GM19023 (cell line): ENCODE data around the gene CTNNBL1.

ENCODE experiments used
- ATAC-seq: cut with Tn5 transposase; IDR thresholded peaks from one replicate; pipeline ENCODE4 v1.9.1; 2021; ENCODE audit warnings: mild to moderate bottlenecking, moderate library complexity; ENCODE audit not compliant: unreplicated experiment

The CTNNBL1 gene

DNA sequence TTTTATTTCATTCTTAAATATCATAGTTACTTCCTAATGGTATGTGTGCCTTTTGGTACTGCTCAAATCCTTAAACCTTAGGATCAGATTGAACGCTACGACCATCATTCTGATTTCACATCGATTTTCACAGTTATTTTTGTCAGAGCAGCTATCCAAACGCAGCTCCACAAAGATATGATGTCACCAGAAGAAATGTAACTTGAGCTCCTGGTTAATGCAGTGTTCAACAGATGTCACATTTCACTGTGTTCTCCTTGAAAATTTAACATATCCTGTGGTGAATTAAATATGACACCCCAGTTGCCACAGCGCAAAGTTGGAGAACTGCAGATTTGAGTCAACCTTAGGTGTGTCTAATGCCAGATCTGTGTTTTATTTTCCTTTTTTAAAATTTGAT, 81.4 kb downstream of the CTNNBL1 start:
- ATAC-seq: no peak

DNA sequence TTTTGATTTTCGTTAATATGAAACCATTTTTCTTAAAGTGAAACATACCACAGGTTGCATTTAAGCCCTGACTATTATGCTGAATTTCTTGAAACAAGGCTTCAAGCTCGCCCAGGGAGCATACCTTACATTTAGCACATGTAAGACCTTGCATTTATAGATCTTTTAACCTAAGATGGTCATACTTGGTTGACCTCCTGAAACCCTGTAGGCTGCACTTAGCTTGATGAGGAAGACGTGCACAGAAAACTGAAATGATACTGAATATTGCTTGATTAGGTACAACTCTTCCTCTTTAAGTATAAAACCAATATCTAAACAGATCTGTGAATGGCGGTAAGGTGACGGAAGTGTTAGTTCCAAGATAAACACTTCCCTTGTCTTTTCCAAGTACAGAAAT, 82.2 kb downstream of the CTNNBL1 start:
- no peak for ATAC-seq

DNA sequence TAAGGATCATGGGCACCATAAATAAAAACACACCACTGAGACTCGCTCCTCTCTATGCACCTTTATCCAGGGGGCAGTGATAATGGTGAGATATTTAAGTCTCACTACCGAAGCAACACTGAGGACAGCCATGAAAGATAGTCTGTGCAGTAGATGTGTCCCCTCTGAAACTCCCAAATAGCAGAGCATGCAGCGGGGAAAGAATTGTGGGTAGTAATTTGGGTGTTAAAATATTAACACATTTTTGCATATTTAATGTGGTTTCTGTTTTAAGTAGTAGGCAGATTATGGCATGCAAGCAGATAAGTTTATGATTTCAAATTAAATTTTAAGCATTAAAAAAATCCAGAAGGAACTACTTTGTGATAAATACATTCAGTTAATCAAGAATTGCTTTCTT, 82.7 kb downstream of the CTNNBL1 start:
- ATAC-seq: no peak

DNA sequence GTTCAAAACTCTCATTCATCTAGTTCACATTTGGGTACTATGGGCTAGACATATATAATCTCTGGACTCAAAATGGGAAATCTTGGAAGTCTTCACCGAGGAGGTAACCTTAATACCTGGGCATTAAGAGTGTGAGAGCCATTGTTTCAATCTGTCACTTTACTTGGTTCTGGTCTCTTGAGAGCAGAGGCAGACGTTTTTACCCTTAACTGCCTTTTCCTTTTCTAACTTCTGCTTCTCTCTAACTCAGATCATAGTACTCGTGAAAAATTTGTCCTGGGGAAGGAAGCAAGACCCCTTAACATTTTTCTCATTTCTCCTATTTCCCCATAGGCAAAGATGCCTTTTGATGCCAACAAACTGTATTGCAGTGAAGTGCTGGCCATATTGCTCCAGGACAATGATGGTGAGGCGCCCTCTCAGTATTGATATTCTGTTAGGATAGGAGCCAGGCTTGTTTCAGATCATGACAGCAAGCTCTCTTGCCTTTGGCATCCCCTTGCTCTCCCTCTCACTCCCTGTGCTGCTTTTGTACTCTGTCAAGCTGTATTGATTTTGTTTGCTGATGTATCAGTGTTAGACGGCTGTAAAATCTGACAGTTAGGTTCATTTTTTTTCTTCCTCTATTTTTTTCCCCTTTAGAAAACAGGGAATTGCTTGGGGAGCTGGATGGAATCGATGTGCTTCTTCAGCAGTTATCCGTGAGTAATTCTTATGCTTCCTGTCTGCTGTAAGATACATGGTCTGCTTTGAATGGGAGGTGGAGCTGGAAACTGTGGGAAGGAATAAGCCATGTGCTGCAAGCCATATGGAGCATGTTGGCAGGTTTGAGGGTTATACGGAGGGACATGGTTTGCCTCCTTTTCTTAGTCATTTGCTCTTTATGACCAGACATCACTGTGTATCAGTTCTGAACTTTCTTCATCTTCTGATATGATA, 83.5 kb downstream of the CTNNBL1 start:
- ATAC-seq: no peak

DNA sequence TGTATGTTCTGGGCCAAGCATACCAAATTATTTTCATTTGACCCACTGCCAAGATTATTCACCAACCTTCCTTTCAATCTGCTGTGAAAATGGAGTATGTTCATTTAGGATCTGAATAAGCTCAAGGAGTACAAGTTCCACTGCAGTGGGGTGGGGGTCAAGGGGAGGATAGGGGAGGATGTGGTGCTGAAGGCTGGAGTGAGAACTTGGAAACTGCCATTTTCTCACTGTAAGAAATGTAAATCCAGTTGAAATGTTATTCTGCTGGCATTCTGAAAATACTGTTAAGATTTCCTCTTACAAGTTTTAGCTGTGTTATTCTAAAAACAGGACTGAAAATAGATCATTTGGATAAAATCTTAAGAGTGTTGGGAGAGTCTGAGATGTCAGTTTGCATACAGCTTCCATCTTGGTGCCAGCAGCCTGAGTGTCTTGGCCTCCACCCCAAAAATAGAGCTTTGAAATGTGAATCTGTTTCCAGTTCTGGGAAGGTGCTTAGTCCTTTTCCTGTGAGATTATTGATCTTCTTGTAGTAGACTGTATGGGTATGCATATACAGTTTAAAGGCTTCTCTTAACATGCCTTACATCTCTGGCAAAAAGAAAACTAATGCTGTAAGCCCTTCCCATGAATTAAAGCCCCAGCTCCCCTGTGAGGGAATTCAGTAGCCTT, 84.3 kb downstream of the CTNNBL1 start:
- no peak for ATAC-seq

DNA sequence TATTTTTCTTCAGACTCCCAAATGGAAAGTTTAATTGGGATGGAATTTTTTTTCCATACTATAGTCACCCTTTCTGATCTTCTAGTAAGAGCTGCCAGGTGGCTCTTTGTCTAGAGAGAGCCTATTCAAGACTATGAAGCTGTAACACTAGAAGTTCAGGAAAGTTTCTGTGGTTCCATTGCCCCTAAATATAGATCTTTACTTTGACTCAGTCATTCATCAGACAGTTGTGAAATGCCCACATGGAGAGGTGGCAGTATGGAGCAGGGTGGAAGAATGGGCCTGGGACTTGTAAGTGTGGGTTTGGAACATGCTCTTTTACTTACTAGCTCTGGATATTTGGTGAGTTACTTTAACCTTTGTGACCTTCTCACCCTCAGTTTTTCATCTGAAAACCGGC, 87.8 kb downstream of the CTNNBL1 start:
- ATAC-seq: no peak

DNA sequence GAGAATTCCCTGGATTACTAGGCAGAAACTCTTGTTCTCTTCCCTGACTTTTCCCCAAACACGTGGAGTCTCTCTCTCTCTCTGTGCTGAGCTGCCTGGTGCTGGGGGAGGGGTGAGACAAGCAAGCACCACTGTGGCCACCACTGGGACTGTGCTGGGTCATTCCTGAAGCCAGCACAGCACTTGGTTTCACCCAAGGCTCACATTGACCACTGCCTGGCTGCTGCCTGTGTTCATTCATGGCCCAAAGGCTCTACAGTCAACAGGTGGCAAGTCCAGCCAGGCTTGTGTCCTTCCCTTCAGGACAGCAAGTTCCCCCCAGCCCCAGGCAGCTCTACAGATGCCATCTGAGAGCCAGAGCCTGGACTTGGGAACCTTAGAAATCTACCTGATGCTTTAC, 92.2 kb downstream of the CTNNBL1 start:
- ATAC-seq: no peak

DNA sequence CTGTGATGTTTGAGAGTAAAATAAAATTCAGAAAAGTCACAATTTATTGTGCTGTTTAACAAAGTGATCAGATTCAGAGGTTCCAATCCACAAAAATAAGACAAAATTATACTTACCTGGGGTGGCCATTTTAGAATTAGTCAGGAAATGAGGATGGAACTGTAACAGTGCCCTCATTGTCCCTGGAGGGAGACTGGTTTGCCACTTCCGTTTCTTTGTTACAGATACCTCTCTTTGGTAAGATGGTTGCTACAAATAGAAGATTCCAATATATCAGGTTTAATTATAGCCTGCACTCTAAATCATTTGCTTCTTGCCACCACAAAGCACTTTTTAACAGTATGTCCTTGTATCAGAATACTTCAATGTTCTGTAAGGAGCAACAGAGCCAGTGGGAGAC, 95.6 kb downstream of the CTNNBL1 start:
- no peak for ATAC-seq

DNA sequence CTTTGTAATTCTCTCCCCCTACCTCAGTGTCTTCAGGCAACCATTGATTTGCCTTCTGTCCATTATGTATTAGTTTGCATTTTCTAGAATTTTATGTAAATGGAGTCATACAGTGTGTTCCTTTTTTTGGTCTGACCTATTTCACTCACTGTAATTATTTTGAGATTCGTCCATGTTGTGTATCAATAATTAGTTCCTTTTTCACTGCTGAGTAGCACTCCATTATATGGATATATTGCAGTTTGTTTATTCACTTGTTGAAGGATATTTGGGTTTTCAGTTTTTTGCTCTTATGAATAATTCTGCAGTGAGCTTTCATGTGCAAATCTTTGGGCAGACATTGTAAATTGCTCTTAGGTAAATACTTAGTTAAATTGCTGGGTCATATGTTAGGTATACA, 97.1 kb downstream of the CTNNBL1 start:
- ATAC-seq: no peak

DNA sequence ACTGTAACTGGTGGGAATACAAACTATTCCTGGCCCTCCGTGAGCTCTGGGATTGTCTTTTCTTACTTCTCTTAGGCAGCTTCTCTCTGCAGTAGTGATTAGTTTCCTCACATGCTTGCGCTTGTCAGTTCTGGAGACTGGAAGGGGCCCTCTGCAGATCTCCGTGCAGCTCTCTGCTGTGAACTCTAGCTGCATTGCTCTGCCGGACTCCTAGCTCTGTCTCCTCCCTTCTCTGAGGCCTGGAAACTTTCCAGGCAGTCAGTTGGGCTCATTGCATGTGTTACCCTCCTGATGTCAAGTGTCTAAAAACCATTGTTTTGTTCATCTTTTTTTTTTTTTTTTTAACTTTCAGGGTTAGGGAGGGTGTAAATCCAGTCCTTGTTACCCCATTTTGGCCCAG, 102.3 kb downstream of the CTNNBL1 start:
- ATAC-seq: no peak

DNA sequence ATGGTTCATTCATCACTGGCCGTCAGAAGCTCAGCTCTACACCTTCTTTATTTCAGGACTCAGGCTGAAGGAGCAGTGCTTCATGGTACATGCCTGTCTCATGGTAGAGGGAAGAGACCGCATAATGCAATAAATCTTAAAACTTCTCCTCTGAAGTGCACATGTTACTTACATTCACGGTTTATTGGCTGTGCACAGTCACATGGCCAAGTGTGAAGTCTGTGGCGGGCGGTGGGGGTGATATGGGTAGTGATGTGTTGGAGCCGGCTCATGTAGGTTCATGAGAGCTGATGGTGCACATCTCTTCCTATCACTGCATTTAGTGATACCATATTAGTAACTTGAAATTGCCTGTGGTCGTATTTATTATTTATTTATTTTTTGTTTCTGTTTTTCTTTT, 102.9 kb downstream of the CTNNBL1 start:
- no peak for ATAC-seq

DNA sequence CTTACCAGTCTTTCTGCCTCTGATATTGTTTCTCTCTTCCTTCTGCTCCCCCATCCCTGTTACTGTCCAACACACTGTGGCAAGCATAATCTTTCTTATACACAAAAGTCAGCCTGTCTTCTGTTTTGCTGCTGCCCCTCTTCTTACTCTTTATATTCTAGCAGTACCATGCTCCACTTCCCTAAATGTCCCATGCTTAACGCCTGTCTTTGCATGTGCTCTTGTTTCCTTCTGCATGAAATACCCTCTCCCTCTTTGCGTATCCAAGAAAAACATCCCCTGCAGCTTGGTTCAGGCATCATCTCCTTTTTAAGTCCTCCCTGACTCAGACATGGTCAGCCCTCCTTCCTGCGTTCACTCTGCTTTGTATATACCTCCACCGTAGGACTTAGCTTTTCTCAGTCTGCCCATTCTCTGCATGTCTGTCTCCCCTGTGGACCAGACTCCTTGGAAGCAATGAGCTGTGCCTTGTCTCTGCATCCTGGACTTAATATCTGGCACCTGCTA, 103.9 kb downstream of the CTNNBL1 start:
- no peak for ATAC-seq

DNA sequence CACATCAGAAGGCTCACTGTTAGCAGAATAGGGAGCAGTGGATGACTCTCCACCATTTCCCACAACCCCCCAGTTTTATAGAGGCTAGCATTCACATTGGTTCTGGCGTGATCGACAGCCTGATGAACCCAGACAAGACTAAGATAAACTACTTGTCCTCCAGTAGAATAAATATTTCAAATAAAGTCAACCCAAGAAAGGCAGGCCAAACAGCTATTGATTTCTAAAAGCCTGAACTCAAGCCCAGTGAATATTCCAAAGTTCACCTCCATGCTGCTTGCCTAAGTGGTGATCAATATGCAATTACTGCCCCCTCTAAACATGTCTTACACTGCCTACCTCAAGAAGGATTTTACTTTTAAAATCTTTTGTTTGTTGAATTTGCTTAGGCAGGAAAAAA, 104.5 kb downstream of the CTNNBL1 start:
- no peak for ATAC-seq

DNA sequence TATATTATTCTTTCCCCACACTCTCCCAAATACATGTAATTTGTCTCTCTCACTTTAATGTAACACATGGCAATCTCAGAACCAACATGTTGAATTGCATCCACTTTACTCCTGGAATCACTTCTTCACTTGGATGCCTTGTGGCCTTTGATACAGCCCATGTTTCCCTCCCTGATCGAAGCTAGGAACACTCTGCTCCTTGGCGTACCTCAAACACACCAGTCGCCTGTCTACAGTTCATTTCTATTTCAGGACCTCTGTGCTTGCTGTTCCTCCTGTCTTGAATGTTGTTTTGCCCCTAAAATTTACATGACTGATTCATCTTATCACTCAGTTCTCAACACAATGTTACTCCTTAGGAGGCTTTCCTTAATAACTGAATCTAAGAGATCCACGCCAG, 106.8 kb downstream of the CTNNBL1 start:
- no peak for ATAC-seq

DNA sequence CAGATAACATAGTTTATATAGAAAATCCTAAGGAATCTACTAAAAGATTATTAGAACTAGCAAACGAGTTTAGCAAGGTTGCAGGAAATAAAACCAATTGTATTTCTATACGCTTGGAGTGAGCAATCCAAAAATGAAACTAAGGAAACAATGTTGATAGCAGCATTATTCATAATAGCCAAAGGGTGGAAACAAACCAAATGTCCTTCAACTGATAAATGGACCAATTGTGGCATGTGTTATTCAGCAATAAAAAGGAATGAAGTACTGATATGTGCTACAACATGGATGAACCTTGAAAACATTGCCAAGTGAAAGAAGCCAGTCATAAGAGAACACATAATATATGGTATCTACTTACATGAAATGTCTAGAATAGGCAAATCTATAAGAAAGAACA, 108.1 kb downstream of the CTNNBL1 start:
- ATAC-seq: no peak

DNA sequence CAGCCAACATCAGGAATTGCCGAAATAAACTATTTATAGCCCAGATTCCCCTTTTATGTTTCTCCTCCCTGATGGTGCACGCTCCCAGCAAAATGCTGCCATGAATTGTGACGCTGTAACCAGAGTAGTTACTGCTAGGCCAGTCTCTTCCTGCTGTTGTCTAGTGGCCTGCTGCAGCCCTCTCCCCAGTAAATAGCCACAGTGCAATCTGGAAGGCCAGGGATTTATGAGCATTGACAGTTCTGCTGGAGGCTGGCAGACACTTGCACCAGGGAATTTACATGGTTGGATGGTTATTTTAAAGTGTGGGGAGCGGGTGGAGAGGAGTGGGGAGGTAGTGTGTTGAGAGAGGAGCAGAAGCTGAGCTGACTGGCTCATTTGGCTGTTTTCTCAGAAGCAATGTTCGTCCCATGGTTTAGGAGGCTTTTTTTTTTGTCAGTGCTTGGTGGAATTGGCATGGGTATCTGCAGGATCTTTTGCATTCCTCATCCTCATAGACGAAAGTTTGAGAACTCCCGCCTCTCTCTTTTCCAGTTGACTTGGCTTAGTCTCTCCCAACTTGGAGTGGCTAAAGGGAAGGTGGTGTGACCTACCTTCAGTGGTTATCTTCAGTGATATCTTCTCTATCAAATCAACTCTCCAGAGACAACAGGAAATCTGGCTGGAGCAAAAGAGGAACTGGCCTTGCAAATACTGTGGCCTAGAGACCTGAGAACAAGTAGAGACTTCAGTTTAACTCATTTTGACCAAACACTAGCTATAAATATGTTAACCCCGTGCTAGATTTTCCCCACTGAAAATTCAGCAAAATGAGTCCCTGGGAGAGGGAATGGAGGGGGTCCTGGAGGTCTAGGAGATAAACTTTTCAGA, 109.8 kb downstream of the CTNNBL1 start:
- ATAC-seq: no peak

DNA sequence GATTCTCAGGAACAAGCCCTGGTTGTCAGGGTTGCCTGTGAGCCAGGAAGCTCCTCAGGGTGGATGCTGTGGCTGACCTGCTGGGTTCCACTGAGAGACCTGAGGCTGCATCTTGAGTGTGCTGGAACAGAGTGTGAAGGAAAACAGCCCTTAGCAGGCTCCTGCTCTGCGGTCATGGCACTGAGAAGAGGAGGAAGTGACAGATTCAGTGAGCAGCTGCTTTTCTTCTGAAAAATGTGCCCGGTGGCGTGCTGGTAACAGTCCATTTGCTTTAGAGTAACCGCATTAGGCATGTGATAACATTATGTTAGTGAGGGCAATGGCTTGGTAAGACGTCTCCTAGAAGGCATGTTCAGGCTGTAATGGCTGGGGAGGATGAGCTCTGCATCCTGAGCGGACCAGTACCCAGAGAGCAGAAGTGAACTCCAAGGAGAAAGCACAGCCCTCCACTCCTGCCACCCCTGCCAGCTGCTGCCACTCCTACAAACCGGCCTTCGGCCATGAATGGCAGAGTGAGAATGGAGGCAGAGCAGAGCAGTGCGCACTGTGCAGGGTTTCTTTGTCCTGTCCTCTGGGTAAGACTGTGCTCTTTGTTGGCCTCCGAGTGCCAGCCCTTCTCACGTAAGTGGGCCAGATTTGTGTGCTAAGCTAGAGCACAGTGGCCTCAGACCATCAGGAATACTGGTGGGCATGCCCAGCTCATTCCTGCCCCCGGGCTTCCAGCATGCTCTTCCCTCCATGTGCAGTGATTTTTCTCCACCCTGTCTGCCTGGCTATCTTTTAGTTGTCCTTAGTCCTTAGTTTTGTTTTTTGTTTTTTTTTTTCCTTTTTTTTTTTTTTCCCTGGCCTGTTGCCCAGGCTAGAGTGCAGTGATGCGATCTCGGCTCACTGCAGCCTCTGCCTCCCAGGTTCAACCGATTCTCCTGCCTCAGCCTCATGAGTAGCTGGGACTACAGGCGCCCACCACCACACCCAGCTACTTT, 111.0 kb downstream of the CTNNBL1 start:
- ATAC-seq: peak; percentile 72

DNA sequence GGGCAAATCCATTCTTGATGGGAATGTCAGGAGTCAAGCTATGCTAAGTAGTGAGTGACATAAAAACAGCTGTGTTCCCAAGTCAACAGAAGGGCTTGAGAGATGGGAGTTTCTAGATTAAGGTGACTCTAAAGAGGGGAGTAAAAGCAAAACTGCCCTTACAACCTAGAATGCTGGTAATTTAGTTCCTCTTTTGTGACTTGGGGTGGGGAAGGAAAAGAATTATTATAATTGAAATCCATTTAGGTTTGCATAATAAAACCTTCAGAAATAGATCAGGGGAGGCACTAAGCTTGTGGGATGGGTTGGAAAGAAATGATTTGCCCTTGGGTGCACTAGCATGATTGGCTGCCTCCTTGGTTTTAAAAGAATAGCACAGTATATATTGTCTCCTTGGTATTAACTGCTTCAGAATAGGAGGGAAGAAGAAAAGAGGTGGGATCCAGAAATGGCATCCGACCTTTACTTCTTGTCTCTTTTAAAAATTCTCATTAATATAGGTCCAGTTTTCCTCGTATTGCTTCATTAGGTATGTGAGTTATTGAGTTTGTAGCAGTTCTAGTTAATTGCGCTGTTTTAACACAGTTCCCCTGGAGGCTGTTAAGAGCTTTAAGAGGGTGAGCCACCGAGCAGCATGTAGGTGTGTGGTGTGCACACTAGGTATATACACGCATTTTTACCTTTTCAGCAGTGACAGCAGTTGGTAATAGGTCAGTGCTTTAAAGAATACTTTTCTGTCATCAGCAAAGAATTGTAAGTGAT, 113.8 kb downstream of the CTNNBL1 start:
- ATAC-seq: no peak
